GM12872 (cell line): ENCODE measurements around the gene S100A14.

ENCODE experiments used
- TF ChIP-seq, protein P1 (sequence below): IDR thresholded peaks from 3 replicates; pipeline ENCODE4 v1.5.1; 2011; ENCODE audit warnings: low read depth, mild to moderate bottlenecking, low read length, moderate library complexity; ENCODE audit not compliant: insufficient read depth

Gene S100A14

DNA sequence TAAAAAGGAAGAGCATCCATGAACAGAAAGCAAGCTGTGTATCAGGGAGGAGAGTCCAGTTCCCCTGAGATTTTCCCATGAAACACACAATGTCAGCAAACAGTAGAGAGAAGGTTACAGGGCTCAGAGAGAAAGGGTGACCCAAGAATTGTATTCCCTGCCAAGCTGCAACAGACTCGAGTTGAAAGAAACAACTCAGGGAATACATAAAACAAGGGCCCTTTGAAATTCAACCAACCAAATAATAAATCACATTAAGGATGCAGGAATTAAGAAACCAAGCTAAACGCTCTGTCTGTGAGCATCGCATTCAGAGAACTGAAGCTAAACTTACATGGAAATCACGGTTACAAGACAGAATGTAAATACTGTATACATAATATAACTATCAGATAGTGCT lies 23.4 kb downstream of the S100A14 start:
- TF ChIP-seq, protein P1, sequence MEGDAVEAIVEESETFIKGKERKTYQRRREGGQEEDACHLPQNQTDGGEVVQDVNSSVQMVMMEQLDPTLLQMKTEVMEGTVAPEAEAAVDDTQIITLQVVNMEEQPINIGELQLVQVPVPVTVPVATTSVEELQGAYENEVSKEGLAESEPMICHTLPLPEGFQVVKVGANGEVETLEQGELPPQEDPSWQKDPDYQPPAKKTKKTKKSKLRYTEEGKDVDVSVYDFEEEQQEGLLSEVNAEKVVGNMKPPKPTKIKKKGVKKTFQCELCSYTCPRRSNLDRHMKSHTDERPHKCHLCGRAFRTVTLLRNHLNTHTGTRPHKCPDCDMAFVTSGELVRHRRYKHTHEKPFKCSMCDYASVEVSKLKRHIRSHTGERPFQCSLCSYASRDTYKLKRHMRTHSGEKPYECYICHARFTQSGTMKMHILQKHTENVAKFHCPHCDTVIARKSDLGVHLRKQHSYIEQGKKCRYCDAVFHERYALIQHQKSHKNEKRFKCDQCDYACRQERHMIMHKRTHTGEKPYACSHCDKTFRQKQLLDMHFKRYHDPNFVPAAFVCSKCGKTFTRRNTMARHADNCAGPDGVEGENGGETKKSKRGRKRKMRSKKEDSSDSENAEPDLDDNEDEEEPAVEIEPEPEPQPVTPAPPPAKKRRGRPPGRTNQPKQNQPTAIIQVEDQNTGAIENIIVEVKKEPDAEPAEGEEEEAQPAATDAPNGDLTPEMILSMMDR, result no peak

DNA sequence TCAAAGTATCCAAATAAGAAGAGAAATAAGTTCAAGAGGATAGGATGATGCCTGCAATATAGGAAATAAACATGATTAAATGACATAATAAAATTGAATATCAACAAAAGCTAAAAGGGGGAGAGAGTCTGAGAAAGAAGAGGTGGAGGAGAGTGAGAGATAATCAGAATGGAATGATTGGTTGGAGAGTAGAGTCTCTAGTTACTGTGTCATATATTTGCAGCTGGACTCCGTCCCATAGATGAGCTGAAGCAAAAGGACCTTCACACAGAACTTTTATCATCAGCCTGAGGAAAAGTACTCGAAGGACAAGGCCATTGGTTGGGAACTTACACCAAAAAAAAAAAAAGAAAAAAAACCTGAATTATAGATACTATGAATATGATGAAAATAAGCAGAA lies 27.6 kb downstream of the S100A14 start:
- TF ChIP-seq, protein P1, result no peak

DNA sequence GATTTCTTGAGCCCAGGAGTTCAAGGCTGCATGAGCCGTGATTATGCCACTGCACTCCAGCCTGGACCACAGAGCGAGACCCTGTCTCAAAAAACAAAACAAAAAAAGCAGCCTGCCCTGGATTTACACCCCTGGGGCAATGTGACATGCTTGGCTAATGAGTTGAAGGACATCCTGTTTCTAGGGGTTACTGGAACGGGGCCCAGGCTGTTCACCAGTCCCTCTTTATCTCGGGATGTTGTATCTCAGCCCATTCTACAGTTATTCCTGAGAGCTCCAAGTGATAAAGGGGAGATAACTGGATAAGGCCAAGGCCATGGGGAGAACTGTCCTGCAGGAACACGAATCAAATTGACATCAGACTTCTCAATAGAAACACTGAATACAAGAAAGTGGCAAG lies 28.8 kb downstream of the S100A14 start:
- TF ChIP-seq, protein P1, result no peak

DNA sequence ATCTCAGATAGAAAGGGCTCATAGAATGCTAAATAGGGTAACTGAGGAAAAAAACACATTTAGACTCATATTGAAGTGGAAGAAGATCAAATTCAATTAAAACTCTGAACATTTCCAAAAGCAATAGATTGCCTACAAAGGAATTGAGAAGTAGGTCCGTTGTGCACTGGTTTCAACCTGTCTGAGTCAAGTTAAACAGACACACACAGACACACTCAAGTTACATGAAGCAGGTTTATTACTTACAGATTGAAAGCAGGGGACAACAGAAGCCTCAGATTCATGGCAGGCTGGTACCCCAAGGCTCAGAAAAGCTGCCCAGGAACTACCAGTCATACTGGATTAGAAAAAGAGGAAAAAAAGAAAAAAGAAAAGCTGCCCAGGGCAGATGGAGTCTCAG lies 29.8 kb downstream of the S100A14 start:
- TF ChIP-seq, protein P1, result no peak

DNA sequence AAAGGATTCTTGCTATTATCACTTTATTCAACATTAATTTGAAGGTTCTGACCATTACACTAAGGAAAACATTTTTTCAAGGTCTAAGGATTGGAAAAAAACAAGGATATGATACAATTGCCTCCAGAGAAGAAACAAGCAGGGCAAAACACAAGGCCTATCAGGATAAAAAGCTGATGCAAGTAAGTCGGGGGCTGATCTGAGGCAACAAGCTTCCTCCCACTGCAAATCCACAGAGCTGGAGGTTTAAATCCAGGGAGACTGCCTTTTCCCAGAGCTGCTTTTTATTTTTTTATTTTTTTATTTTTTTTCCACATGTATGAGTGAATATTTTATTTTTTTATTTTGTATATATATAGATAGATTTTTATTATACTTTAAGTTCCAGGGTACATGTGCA lies 31.1 kb downstream of the S100A14 start:
- TF ChIP-seq, protein P1, result no peak

DNA sequence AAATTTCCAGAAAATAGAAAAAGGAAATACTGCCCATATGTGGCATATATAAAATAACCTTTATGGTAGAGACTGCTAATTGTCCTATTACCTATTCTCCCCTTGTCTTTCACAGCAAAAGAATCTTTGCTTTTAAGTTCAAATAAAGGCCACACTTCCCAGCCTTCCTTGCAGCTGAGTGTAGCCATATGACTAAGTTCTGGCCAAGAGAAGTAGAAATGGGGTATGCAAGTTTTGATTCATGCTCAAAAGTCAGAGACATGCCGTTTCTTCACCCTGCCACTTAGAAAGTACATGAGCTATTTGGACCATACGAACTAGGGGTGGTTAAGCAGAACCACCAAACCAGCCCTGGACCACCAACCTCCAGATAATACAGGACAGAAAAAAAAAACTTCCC lies 32.1 kb downstream of the S100A14 start:
- TF ChIP-seq, protein P1, result no peak

DNA sequence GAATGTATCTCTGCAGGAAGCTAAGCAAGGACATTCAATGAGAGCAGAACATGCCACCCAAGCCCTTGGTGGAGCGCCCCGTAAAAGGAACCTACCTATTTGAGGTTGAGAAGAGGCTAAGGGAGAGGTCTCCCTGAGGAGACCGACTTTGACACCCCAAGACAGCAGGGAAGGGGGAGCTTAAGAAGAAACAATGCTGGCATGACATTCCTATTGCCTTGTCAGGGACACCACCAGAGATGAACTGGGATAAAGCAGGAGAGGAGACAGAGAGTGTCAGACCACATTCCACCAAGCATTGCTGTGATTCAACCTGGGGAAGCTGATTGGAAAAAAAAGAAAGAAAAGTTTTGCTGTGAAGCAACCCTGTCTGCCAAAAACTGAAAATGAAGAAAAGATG lies 37.2 kb downstream of the S100A14 start:
- TF ChIP-seq, protein P1, result no peak

DNA sequence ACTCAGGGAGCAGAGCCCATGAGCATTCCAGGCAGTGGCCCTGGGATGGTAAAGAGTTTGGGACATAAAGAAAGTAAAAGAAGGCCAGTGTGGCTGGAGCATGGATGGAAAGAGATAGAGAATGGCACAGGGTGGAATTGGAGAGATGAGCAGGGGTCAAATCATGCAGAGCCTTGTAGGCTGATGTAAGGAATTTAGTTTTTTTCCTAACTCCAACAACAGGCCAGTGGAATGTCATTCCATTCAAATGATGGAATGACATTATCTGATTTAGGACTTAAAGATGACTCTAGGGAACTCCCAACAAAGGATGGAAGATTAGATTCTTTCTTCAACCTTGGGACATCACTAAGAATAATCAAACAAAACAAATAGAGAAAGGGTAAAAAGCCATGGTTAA lies 37.6 kb downstream of the S100A14 start:
- TF ChIP-seq, protein P1, result no peak
